Measurements from ENCODE around the gene BAZ2B. TPM values are rescaled to one million over a fixed set of nuclear protein-coding genes. Genes with fewer than 3 reads are reported as not detected.

The BAZ2B gene
- total and polyA plus RNA-seq, 2 of the 13 experiments (the other 11 are each of a cell fraction or from before 2014, with no cell fraction given): 14.0 to 15.1 TPM

- TF ChIP-seq HMGXB4 (CRISPR knock-in tag; IDR thresholded peaks at IDR 0.05; ENCODE audit: borderline replicate concordance in 1 of 2, low read depth in 1 of 2): peak; percentile 47 to 69; a peak in 3 of 4 replicates
- TF ChIP-seq SNAPC4 (CRISPR knock-in tag; IDR thresholded peaks at IDR 0.05): no peak
- TF ChIP-seq ZNF343 (CRISPR knock-in tag; IDR thresholded peaks at IDR 0.05): peak; percentile 72; the same call in 1 of the 2 replicates
- peak; percentile 90 for TF ChIP-seq SNAPC5 (CRISPR knock-in tag; IDR thresholded peaks at IDR 0.05; ENCODE audit: borderline replicate concordance)
- peak; percentile 95 for TF ChIP-seq HES4 (CRISPR knock-in tag; IDR thresholded peaks at IDR 0.05; ENCODE audit: borderline replicate concordance)
- 0 out of 2 replicates have a peak, but pooled peaks have one; percentile 11 for TF ChIP-seq ZBTB49 (CRISPR knock-in tag; IDR thresholded peaks at IDR 0.05; ENCODE audit: borderline replicate concordance)
- peak; percentile 35; the same call in 1 of the 2 replicates for TF ChIP-seq NR2C2 (CRISPR knock-in tag; IDR thresholded peaks at IDR 0.05; ENCODE audit: borderline replicate concordance)
- peak; percentile 96 for TF ChIP-seq ZNF33B (CRISPR knock-in tag; IDR thresholded peaks at IDR 0.05)
- TF ChIP-seq CBFB (CRISPR knock-in tag; IDR thresholded peaks at IDR 0.05): peak; percentile 9; the same call in 1 of the 2 replicates
These were observed 330.2 kb downstream of the BAZ2B start, which contains the start of gene WDSUB1 (continued) for GRCh38 chr2:159285929-159286708.
